ENCODE measurements around the gene SIN3A. TPM values are rescaled to one million over a fixed set of nuclear protein-coding genes. Genes with fewer than 3 reads are reported as not detected.

SIN3A gene
- total RNA-seq, 1 donor from 2014 or later: 59.2 TPM

GRCh38 chr15:75452865-75453702 lies 1.6 kb upstream of the SIN3A start:
- intact Hi-C loops (cut with DNase I): loop anchor here (2.0 to 10.0 kb wide), 4 partner anchors 84 to 202 kb away; partner anchors contain the start of genes MAN2C1, PTPN9 and SNUPN
- Histone ChIP-seq H3K4me1 (peaks cover 28% of the 10 kb centered on the region), H3K4me3 (peak overlapping the region; percentile 68 to 74), H3K36me3 (no peaks in the 10 kb centered on the region), H3K27me3 (no peaks in the 10 kb centered on the region), H3K27ac (peak overlapping the region; percentile 99), H3K9me3 (no peaks in the 10 kb centered on the region)
- DNase-seq (ENCODE audit: extremely low spot score in 2 of 2): peak in 1 of 2 donors; percentile 92
- no peak for TF ChIP-seq POLR2AphosphoS5 (IDR thresholded peaks at IDR 0.05; ENCODE audit: insufficient read depth in 1 of 2, low read depth in 1 of 2)
- TF ChIP-seq CTCF (IDR thresholded peaks at IDR 0.05): peak in 1 of 3 experiments; percentile 8

- H3K36me3 ChIP-seq: no peaks in the 10 kb centered on the region
- H3K4me3 ChIP-seq: peak overlapping the region; percentile 68 to 74
- no peaks in the 10 kb centered on the region for H3K9me3 ChIP-seq
- intact Hi-C loops (cut with DNase I): loop anchor here (2.0 to 10.0 kb wide), 4 partner anchors 84 to 202 kb away; partner anchors contain the start of genes MAN2C1, PTPN9 and SNUPN
- DNase-seq (ENCODE audit: extremely low spot score in 2 of 2): peak in 1 of 2 donors; percentile 92
- H3K27me3 ChIP-seq: no peaks in the 10 kb centered on the region
- peaks cover 28% of the 10 kb centered on the region for H3K4me1 ChIP-seq
- peak overlapping the region; percentile 99 for H3K27ac ChIP-seq
- TF ChIP-seq POLR2AphosphoS5 (IDR thresholded peaks at IDR 0.05; ENCODE audit: insufficient read depth in 1 of 2, low read depth in 1 of 2): peak in 1 of 2 donors; percentile 60
- peak in 1 of 2 donors; percentile 13 for TF ChIP-seq POLR2A (IDR thresholded peaks at IDR 0.05)
- TF ChIP-seq CTCF (IDR thresholded peaks at IDR 0.05): no peak
Observed at GRCh38 chr15:75452364-75452864, 924 bp upstream of the SIN3A start.

GRCh38 chr15:75451202-75451673 lies 252 bp downstream of the SIN3A start:
- Histone ChIP-seq H3K9me3 (no peaks in the 10 kb centered on the region), H3K4me1 (peaks cover 32% of the 10 kb centered on the region), H3K36me3 (no peaks in the 10 kb centered on the region), H3K4me3 (peak overlapping the region; percentile 74 to 94), H3K27me3 (no peaks in the 10 kb centered on the region), H3K27ac (peak overlapping the region; percentile 99)
- no peak for DNase-seq (ENCODE audit: extremely low spot score in 2 of 2)
- intact Hi-C loops (cut with DNase I): loop anchor here (5.0 to 10.0 kb wide), 3 partner anchors 124 to 204 kb away; partner anchors contain the start of genes PTPN9 and SNUPN
- TF ChIP-seq POLR2A (IDR thresholded peaks at IDR 0.05) (peak in 1 of 2 donors; percentile 32), POLR2AphosphoS5 (IDR thresholded peaks at IDR 0.05; ENCODE audit: insufficient read depth in 1 of 2, low read depth in 1 of 2) (no peak)

- DNase-seq (ENCODE audit: extremely low spot score in 2 of 2): peak; percentile 98 to 99
- peak overlapping the region; percentile 74 to 94 for H3K4me3 ChIP-seq
- H3K9me3 ChIP-seq: no peaks in the 10 kb centered on the region
- H3K4me1 ChIP-seq: peaks cover 32% of the 10 kb centered on the region
- H3K27me3 ChIP-seq: no peaks in the 10 kb centered on the region
- intact Hi-C loops (cut with DNase I): loop anchor here (5.0 to 10.0 kb wide), 3 partner anchors 124 to 204 kb away; partner anchors contain the start of genes PTPN9 and SNUPN
- peak overlapping the region; percentile 99 for H3K27ac ChIP-seq
- TF ChIP-seq CTCF (IDR thresholded peaks at IDR 0.05) (no peak), POLR2AphosphoS5 (IDR thresholded peaks at IDR 0.05; ENCODE audit: insufficient read depth in 1 of 2, low read depth in 1 of 2) (peak in 1 of 2 donors; percentile 70)
- no peaks in the 10 kb centered on the region for H3K36me3 ChIP-seq
Observed at GRCh38 chr15:75450307-75451201, 936 bp downstream of the SIN3A start.

Measured in vagina (tissue), 2 donors.